ENCODE measurements around the gene ERCC1. TPM values are rescaled to one million over a fixed set of nuclear protein-coding genes. Genes with fewer than 3 reads are reported as not detected.
"Not testable (repeated sequence)": the region's sequence is repeated elsewhere in the genome, so short reads cannot be mapped to it uniquely, and the experiment has no call there.

Gene ERCC1
- total and polyA plus RNA-seq, 12 donors = 62.9 to 107 (median 86.5) TPM

GRCh38 chr19:45439190-45439568, 15.5 kb upstream of the ERCC1 start:
- no peak for DNase-seq
- 29 to 32% (median 31%) methylated on average over 10 of the region's 10 CpGs for WGBS, 4 donors
- intact Hi-C loops (cut with DNase I) = loop anchor here in 1 of 2 donors (2.0 kb wide), 1 partner anchor 38 kb away; no protein-coding TSS in a partner anchor
- H3K9me3 ChIP-seq (replicated peaks in 1 of 3) = no peaks in the 10 kb centered on the region
- TF ChIP-seq POLR2A (IDR thresholded peaks at IDR 0.05) = no peak
- no peak for TF ChIP-seq CTCF (IDR thresholded peaks at IDR 0.05)
- no peaks in the 10 kb centered on the region for H3K36me3 ChIP-seq (replicated peaks in 1 of 2)
- H3K27me3 ChIP-seq = no peaks in the 10 kb centered on the region
- peaks cover 13 to 14% of the 10 kb centered on the region in 2 donors for H3K4me1 ChIP-seq (replicated peaks in 1 of 2)
- H3K27ac ChIP-seq = peak overlapping the region in 3 of 5 donors; percentile 88 to 96 (median 88)
- peak overlapping the region in 1 of 4 donors; percentile 83 for H3K4me3 ChIP-seq

DNA sequence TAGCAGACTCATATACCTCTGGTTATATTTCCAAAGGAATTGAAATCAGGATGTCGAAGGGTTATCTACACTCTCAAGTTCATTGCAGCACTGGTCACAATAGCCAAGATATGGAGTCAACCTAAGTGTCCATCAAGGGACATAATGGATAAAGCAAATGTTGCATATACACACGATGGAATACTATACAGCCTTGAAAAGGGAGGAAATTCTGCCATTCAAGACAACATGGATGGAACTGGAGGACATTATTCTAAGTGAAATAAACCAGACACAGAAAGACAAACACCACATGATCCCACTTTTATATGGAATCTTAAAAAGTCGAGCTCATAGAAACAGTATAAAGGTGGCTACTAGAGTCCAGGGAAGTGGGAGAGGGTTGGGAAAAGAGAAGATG, 13.6 kb upstream of the ERCC1 start:
- intact Hi-C loops (cut with DNase I) = no loop called here

GRCh38 chr19:45432543-45432942, 8.8 kb upstream of the ERCC1 start:
- intact Hi-C loops (cut with DNase I); DNase-seq; H3K36me3 ChIP-seq (replicated peaks in 1 of 2); H3K27ac ChIP-seq; H3K27me3 ChIP-seq; H3K4me3 ChIP-seq; H3K9me3 ChIP-seq (replicated peaks in 1 of 3): not testable (repeated sequence)
- H3K4me1 ChIP-seq (replicated peaks in 1 of 2) = peaks cover 8 to 17% of the 10 kb centered on the region in 2 donors
- 84 to 96% (median 89%) methylated on average over 8 of the region's 8 CpGs for WGBS, 4 donors

More for the DNA sequence above, 13.6 kb upstream of the ERCC1 start:
- 76 to 87% (median 80%) methylated on average over 3 of the region's 3 CpGs for WGBS, 4 donors
- Histone ChIP-seq H3K27me3 (no peaks in the 10 kb centered on the region), H3K27ac (no peak overlapping the region), H3K4me1 (replicated peaks in 1 of 2) (peaks cover 0 to 6% of the 10 kb centered on the region in 2 donors), H3K4me3 (no peak overlapping the region), H3K9me3 (replicated peaks in 1 of 3) (no peaks in the 10 kb centered on the region), H3K36me3 (replicated peaks in 1 of 2) (no peaks in the 10 kb centered on the region)
- TF ChIP-seq CTCF (IDR thresholded peaks at IDR 0.05) = no peak
- DNase-seq = no peak

DNA sequence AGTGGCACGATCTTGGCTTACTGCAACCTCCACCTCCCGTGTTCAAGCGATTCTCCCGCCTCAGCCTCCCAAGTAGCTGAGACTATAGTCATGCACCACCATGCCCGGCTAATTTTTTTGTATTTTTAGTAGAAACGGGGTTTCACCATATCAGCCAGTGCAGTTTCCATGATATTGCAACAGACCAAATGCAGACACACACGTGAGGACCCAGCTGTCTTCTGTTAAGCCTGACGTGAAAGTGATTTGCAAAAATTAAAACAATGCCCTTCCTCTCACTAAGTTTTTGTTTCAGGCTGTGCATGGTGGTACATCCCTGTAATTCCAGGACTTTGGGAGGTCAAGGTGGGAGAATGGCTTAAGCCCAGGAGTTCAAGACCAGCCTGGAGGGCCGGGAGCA, 7.3 kb upstream of the ERCC1 start:
- intact Hi-C loops (cut with DNase I); H3K27ac ChIP-seq; DNase-seq; H3K4me3 ChIP-seq; H3K9me3 ChIP-seq (replicated peaks in 1 of 3); H3K36me3 ChIP-seq (replicated peaks in 1 of 2); H3K27me3 ChIP-seq: not testable (repeated sequence)
- peaks cover 8 to 17% of the 10 kb centered on the region in 2 donors for H3K4me1 ChIP-seq (replicated peaks in 1 of 2)
- WGBS, 4 donors = 51 to 55% (median 53%) methylated on average over 9 of the region's 9 CpGs

GRCh38 chr19:45429896-45430295, 6.2 kb upstream of the ERCC1 start:
- peak overlapping the region in 1 of 5 donors; percentile 16 for H3K27ac ChIP-seq
- H3K9me3 ChIP-seq (replicated peaks in 1 of 3); H3K36me3 ChIP-seq (replicated peaks in 1 of 2); intact Hi-C loops (cut with DNase I); H3K27me3 ChIP-seq; H3K4me3 ChIP-seq: not testable (repeated sequence)
- peak in 2 of 7 donors; percentile 34 to 63 for DNase-seq
- WGBS, 4 donors = 31 to 53% (median 49%) methylated on average over 8 to 11 of the region's 11 CpGs
- peaks cover 13 to 25% of the 10 kb centered on the region in 2 donors for H3K4me1 ChIP-seq (replicated peaks in 1 of 2)

Measured in adrenal gland (tissue), 12 donors.